Measurements from ENCODE around the gene AGPAT1. TPM values are rescaled to one million over a fixed set of nuclear protein-coding genes. Genes with fewer than 3 reads are reported as not detected.

AGPAT1 gene
- total RNA-seq (2014; rRNA removed; shearing (Covaris generic)) = 57.2 and 71.2 TPM in 2 replicates
- polyA plus RNA-seq (2016; fragmentation: Nextera tagmentation; extraction: Ambion mirVana) = 36.9 and 39.7 TPM in 2 replicates

GRCh38 chr6:32175711-32176475 lies at the start of gene AGPAT1:
TSS of gene AGPAT1 (minus strand) at chr6:32176084. CDS start at chr6:32171496, 4,588 bp downstream.
- no peaks in the 10 kb centered on the region for H3K9me3 ChIP-seq (ENCODE audit: low read depth)
- H3K9ac ChIP-seq = peak within 1 kb of the TSS; percentile 96
- H3K36me3 ChIP-seq (ENCODE audit: low read depth) = no peaks in the 10 kb centered on the region
- H3K4me1 ChIP-seq (ENCODE audit: insufficient read depth) = peaks cover 18% of the 10 kb centered on the region
- H3K79me2 ChIP-seq (ENCODE audit: insufficient read depth) = peaks cover 62% of the 10 kb centered on the region
- H3K4me3 ChIP-seq = peak within 1 kb of the TSS; percentile 92
- DNase-seq = peak; percentile 95
- H2AFZ ChIP-seq = peak within 1 kb of the TSS; percentile 83
- H3F3A ChIP-seq (ENCODE audit: insufficient read depth) = peaks cover 13% of the 10 kb centered on the region
- peak within 1 kb of the TSS; percentile 92 for H3K27ac ChIP-seq
- in situ Hi-C loops (cut with MboI) = no loop called here
- no peaks in the 10 kb centered on the region for H3K27me3 ChIP-seq (replicated peaks; ENCODE audit: insufficient read depth)
- H3K9me2 ChIP-seq (ENCODE audit: insufficient read depth) = no peaks in the 10 kb centered on the region
- WGBS, 2 experiments (ENCODE audit: low coverage in 1 of 2, low lambda C conversion rate in 2 of 2, missing lambda C conversion rate in 2 of 2) = 1 to 2% methylated on average over 12 to 27 of the region's 27 CpGs
- peak within 1 kb of the TSS; percentile 75 for H3K4me2 ChIP-seq (ENCODE audit: unreplicated experiment)
- H4K20me1 ChIP-seq (ENCODE audit: insufficient read depth) = no peaks in the 10 kb centered on the region
- TF ChIP-seq EZH2 (IDR thresholded peaks at IDR 0.05; ENCODE audit: insufficient read depth, poor library complexity, severe bottlenecking) = no peak
- no peak for TF ChIP-seq EZH2phosphoT487 (IDR thresholded peaks at IDR 0.05; ENCODE audit: insufficient read depth, low read depth)

- DNase-seq = no peak
- H3K9me2 ChIP-seq (ENCODE audit: insufficient read depth) = no peaks in the 10 kb centered on the region
- WGBS, 2 experiments (ENCODE audit: low coverage in 1 of 2, low lambda C conversion rate in 2 of 2, missing lambda C conversion rate in 2 of 2) = 41 to 57% methylated on average over 2 of the region's 2 CpGs
- H3K27me3 ChIP-seq (replicated peaks; ENCODE audit: insufficient read depth) = no peaks in the 10 kb centered on the region
- H3K4me3 ChIP-seq = no peak overlapping the region
- no peak overlapping the region for H3K27ac ChIP-seq
- no peak overlapping the region for H3K4me2 ChIP-seq (ENCODE audit: unreplicated experiment)
- H3K36me3 ChIP-seq (ENCODE audit: low read depth) = no peaks in the 10 kb centered on the region
- H3K9ac ChIP-seq = no peak overlapping the region
- no peaks in the 10 kb centered on the region for H3F3A ChIP-seq (ENCODE audit: insufficient read depth)
- no peaks in the 10 kb centered on the region for H3K4me1 ChIP-seq (ENCODE audit: insufficient read depth)
- in situ Hi-C loops (cut with MboI) = loop anchor here (25.0 kb wide), 1 partner anchor 188 kb away; the partner anchor contains the start of gene BTNL2
- no peaks in the 10 kb centered on the region for H3K79me2 ChIP-seq (ENCODE audit: insufficient read depth)
- no peaks in the 10 kb centered on the region for H4K20me1 ChIP-seq (ENCODE audit: insufficient read depth)
- H2AFZ ChIP-seq = no peak overlapping the region
- TF ChIP-seq EZH2 (IDR thresholded peaks at IDR 0.05; ENCODE audit: insufficient read depth, poor library complexity, severe bottlenecking) (no peak), EZH2phosphoT487 (IDR thresholded peaks at IDR 0.05; ENCODE audit: insufficient read depth, low read depth) (no peak)
- H3K9me3 ChIP-seq (ENCODE audit: low read depth) = no peaks in the 10 kb centered on the region
Observed at GRCh38 chr6:32224696-32225095, 48.8 kb upstream of the AGPAT1 start.

- Histone ChIP-seq H3K9me2 (ENCODE audit: insufficient read depth) (no peaks in the 10 kb centered on the region), H3K27ac (no peak within 1 kb of the TSS), H3K27me3 (replicated peaks; ENCODE audit: insufficient read depth) (no peaks in the 10 kb centered on the region), H3K4me3 (no peak within 1 kb of the TSS), H4K20me1 (ENCODE audit: insufficient read depth) (no peaks in the 10 kb centered on the region), H3K9ac (no peak within 1 kb of the TSS), H3F3A (ENCODE audit: insufficient read depth) (no peaks in the 10 kb centered on the region), H3K79me2 (ENCODE audit: insufficient read depth) (no peaks in the 10 kb centered on the region), H3K4me2 (ENCODE audit: unreplicated experiment) (no peak within 1 kb of the TSS), H3K9me3 (ENCODE audit: low read depth) (no peaks in the 10 kb centered on the region), H3K36me3 (ENCODE audit: low read depth) (no peaks in the 10 kb centered on the region), H2AFZ (no peak within 1 kb of the TSS), H3K4me1 (ENCODE audit: insufficient read depth) (no peaks in the 10 kb centered on the region)
- WGBS, 2 experiments (ENCODE audit: low coverage in 1 of 2, low lambda C conversion rate in 2 of 2, missing lambda C conversion rate in 2 of 2) = 56 to 57% methylated on average over 17 to 20 of the region's 20 CpGs
- no peak for DNase-seq
- TF ChIP-seq EZH2phosphoT487 (IDR thresholded peaks at IDR 0.05; ENCODE audit: insufficient read depth, low read depth) = no peak
- TF ChIP-seq EZH2 (IDR thresholded peaks at IDR 0.05; ENCODE audit: insufficient read depth, poor library complexity, severe bottlenecking) = no peak
- in situ Hi-C loops (cut with MboI) = no loop called here
Observed at GRCh38 chr6:32223258-32224235, 47.7 kb upstream of the AGPAT1 start, which contains the start of gene NOTCH4. TSS of gene NOTCH4 (minus strand) at chr6:32224067. CDS start at chr6:32223928, 139 bp downstream.

Data from GM23248 (cell line).